HG03457 (cell line): ENCODE results near the gene NACAD.
"Not testable (repeated sequence)": the region's sequence is repeated elsewhere in the genome, so short reads cannot be mapped to it uniquely, and the experiment has no call there.

ENCODE experiments used
- ATAC-seq: cut with Tn5 transposase; IDR thresholded peaks from one replicate; pipeline ENCODE4 v1.9.1; 2021; ENCODE audit warnings: moderate number of reproducible peaks; ENCODE audit not compliant: unreplicated experiment

NACAD gene

DNA sequence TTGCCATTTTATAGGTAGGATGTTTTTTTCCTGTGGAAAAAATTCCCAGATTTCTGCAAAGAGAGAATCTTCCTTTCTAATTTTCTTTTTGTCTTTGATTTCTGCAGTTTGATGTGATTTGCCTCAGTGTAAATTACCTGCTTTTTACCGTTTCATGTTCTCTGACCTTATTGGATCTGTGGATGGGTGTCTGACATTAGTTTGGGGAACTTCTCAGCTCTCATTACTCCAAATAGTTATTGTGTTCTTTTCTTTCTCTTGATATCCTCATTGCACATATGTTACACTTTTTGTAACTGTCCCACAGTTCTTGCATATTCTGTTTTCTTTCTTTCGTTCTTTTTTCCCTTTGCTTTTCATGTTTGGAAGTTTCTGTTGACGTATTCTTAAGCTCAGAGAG, 28.5 kb downstream of the NACAD start:
- no peak for ATAC-seq

- no peak for ATAC-seq
Observed at GRCh38 chr7:45057878-45058277, 30.9 kb downstream of the NACAD start.

DNA sequence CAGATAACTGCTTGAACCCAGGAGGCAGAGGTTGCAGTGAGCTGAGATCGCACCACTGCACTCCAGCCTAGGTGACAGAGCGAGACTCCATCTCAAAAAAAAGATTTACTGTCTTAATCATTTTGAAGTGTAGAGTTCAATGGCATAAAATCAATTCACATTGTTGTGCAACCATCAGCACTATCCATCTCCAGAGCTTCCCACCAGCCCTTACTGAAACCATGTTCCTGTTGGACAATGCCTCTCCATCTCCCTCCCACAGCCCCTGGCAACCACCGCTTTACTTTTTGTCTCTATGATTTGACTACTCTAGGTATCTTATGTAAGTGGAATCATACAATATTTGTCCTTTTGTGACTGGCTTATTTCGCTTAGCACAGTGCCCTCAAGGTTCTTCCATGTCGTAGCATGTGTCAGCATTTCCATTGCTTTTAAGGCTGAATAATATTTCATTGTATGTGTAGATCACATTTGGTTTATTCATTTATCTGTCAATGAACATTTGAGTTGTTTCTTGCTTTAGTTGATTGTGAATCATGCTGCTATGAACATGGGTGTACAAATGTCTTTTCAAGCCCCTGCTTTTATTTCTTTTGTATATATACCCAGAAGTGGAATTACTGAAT, 33.1 kb downstream of the NACAD start:
- ATAC-seq: no peak

DNA sequence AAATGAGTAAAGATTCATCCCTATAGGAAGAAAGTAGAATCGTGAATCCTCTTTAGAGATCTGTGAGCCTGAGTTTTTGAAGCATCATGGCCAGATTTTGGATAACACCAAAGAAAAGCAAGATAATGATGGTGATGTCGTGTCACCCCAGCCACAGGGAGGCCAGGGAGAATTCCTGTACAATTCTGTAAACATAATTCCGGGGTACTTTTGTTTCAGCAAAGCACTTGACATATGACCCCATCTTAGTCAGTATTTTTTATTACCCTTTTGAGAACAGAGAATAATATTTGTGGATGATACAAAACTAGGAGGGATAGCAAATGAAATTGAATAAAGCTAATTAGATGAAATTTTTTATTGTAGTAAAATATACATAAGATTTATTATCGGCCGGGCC, 33.8 kb downstream of the NACAD start:
- ATAC-seq: no peak

GRCh38 chr7:45054442-45054841, 34.3 kb downstream of the NACAD start:
- no peak for ATAC-seq

DNA sequence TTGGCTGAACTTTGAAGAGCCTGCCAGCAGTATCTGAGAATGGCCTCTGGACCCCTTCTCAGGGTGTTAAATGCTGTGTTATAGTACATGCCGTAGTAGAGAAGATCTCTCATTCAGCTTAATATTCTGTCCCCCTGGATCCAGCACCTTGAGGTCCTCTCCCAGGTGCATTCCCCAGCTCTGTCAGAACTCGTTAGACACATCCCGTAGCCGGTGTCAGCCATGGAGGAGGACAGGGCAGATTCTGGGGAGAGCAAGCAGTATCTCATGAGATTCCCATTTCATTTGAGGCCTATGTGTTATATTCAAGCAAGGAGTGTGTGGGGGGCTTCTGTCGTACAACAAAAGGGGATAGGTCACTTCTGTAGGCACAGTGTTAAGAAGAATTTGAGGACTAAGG, 34.8 kb downstream of the NACAD start:
- no peak for ATAC-seq

DNA sequence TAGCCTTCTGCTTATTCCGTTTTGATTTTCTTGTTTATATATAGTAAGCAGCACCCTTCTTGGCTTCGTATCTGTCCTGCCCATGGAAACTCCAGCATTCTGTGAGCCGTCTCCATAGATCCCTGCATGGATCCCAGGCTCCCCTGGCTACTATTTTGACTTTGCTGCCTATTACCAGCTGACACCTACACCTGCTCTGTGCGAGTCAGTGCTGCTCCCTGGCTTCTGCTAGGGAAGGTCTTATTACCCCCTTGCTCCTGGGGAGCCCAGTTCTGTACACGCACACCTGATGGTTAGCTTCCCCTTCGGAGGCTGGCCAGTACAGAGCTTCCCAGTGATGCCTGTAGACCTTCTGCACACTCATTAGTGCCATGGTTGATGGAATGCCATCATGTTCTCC, 35.4 kb downstream of the NACAD start:
- no peak for ATAC-seq

- ATAC-seq: no peak
Observed at GRCh38 chr7:45052011-45052410, 36.8 kb downstream of the NACAD start.

DNA sequence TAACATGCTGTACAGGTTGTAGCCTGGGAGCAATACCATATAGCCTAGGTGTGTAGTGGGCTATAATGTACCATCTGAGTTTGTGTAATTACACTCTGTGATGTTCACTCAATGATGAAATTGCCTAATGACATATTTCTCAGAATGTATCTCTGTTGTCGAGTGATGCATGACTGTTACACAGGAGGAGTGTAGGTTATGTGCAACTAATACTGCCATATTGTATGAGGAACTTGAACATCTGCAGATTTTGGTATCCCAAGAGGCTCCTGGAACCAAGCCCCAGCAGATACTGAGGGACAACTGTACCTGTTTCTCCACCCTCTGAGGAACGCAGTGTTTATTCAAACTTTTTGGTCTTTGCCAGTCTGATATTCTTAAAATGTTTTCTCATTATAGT, 38.6 kb downstream of the NACAD start:
- no peak for ATAC-seq

GRCh38 chr7:45048748-45049147, 40.0 kb downstream of the NACAD start:
- ATAC-seq: no peak

- ATAC-seq: no peak
Observed at GRCh38 chr7:45044338-45044737, 44.4 kb downstream of the NACAD start.

GRCh38 chr7:45039106-45039505, 49.7 kb downstream of the NACAD start:
- ATAC-seq: no peak

DNA sequence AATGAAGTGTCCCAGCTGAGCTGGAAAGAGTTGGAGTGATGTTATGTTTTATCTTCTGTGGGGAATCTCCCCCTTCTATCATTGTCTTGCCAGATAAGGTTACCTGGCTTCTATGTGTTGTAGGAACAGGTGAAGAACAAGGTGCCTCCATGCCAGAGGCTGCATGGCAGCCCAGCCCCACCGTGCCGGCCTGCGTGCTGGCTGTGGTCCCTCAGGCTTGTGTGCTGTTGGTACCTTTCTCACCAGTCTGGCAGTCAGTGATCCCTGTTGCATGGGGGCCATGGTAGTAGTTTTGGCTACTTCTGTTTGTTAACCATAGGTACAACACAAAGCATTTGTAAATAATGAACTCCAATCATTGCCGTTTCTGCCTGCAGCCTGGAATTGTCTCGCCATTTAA, 50.9 kb downstream of the NACAD start:
- no peak for ATAC-seq

- ATAC-seq: no peak
Observed at GRCh38 chr7:45036796-45037195, 52.0 kb downstream of the NACAD start.

DNA sequence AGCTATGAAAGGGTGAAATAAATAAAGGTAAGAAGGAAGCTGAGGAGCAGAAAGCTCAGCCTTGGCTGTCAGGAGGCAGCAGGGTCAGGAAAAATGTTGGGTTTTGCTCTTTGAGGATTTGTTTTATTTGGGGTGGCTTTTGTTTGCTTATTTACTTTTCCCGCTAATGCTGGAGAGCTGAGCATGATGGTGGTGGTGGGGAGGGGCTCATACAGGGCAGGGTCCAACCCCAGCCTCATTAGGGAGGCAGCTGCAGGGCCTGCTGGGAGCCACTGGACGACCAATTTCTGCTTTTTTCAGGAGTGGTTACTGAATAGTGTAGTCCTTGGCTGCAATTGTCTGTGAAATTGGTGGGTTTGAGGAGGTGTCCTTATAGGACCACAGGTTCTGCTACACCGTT, 52.5 kb downstream of the NACAD start:
- no peak for ATAC-seq

DNA sequence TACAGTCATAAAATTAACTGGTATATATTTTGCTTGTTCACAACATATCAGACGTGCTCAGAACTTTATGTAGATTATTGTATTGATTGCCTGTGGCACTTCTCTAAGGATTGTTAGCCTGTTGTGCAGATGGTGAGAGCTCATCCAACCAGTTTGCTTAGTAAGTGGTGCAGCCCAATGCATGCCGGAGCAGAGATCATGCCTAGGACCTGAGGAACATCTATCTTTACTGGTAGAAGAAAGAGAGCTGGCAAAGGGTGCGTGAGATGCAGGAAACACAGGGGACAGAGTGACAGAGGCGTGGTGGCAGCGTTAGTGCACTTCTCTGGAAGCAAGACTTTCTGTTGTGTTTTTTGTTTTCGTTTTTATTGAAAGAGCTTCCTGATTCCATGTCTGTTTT, 52.9 kb downstream of the NACAD start:
- no peak for ATAC-seq

GRCh38 chr7:45035371-45035770, 53.4 kb downstream of the NACAD start:
- no peak for ATAC-seq

GRCh38 chr7:45034710-45035109, 54.1 kb downstream of the NACAD start:
- not testable (repeated sequence) for ATAC-seq

DNA sequence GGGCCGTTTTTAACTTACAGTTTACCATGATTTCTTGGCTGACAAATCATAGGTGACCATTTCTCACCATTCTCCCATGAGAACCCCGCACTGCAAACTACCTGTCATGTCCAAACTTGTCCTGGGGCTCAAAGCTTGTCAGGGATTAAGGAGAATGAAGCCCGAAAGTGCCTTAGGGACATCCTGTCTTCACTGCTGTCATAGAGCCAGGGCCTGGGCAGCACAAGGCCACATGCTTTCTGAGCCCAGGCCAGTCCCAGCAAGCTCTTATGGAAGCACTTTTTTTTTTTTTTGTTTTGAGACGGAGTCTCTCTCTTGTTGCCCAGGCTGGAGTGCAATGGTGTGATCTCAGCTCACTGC, 54.9 kb downstream of the NACAD start:
- no peak for ATAC-seq

DNA sequence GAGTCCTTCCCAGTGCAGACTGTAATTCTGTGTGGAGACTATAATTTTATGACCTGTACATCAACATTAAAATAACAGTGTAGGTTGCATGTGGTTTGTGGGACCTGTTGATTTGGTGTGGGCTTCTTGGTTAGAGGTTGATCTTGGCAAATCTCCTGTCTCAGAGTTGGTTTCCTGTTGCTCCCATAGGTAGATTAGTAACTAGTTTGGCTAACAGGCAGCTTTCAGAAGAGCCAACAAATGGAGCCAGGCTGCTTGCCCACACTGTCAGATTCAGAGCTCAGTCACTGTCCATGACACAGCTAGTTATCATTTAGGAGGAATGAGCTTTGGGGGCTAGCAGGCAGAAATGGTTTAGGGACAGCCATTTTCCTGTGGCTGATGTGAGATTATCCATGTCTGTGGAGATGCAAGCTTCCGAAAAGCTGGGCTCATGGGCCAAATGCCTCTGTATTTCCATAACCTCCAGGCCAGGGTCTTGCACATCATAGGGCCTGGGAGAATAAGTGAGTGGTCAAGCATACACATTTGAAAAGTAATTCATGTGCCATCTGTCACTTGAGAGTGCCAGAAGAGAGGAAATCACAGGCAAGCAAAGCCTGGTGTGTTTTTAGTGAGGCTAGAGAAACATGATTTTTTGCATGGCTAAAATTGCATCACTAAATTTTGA, 55.4 kb downstream of the NACAD start:
- no peak for ATAC-seq

DNA sequence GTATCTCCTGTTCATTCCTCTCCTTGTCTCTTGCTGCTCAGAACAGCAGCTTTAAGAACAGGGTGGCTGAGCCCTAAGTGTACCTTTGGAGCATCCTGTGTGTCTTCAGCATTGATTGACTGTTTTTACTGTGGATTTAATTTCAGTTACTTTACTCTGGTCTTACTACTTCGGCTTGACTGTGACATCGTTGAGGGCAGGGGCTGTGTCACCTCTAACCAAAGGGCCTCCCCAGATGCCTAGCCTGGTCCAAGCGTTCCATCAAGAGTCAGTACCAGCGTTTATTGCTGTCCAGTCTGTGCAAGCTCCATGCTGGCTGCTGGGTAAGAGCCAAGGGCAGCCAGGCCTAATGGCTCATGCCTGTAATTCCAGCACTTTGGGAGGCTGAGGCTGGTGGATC, 56.3 kb downstream of the NACAD start:
- ATAC-seq: no peak

DNA sequence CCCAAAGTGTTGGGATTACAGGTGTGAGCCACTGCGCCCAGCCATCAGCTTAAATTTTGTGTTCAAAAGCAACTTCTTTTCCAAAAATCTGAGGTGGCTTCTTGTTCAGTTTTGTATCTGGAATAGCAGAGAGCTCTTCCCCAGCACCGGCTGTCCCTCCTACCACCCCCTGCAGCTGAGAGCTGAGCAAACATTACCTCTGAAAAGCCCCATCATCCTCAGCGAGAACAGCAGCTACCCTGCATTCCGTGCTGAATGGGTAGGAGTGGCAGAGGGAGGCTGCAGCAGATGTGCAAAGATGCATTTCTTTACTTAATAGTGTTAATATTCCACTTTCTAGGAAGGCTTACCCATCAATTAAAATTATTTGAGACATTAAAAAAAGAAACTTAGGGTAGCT, 56.9 kb downstream of the NACAD start:
- ATAC-seq: no peak
